ENCODE results near the gene GGT5.

Gene GGT5

GRCh38 chr22:24233816-24234215 lies 11.1 kb downstream of the GGT5 start:
- Histone ChIP-seq H3K4me1 (ENCODE audit: low read length) (peaks cover 2% of the 10 kb centered on the region; the same call in 1 of the 2 replicates), H3K36me3 (replicated peaks; ENCODE audit: low read depth, low read length) (no peaks in the 10 kb centered on the region), H2AFZ (ENCODE audit: low read depth, low read length) (no peak overlapping the region), H3K79me2 (ENCODE audit: low read length) (no peaks in the 10 kb centered on the region), H4K20me1 (ENCODE audit: insufficient read depth, low read length) (no peaks in the 10 kb centered on the region), H3K4me2 (ENCODE audit: low read length) (no peak overlapping the region), H3K27ac (ENCODE audit: low read length) (no peak overlapping the region), H3K9ac (ENCODE audit: low read length) (no peak overlapping the region), H3K9me3 (ENCODE audit: insufficient read depth, low read length) (no peaks in the 10 kb centered on the region), H3K4me3 (ENCODE audit: low read length) (no peak overlapping the region), H3K27me3 (ENCODE audit: low read depth, low read length) (no peaks in the 10 kb centered on the region)
- TF ChIP-seq EZH2phosphoT487 (IDR thresholded peaks at IDR 0.05; ENCODE audit: low read depth) (no peak), CTCF (IDR thresholded peaks at IDR 0.05; ENCODE audit: low read depth, low read length) (no peak)

DNA sequence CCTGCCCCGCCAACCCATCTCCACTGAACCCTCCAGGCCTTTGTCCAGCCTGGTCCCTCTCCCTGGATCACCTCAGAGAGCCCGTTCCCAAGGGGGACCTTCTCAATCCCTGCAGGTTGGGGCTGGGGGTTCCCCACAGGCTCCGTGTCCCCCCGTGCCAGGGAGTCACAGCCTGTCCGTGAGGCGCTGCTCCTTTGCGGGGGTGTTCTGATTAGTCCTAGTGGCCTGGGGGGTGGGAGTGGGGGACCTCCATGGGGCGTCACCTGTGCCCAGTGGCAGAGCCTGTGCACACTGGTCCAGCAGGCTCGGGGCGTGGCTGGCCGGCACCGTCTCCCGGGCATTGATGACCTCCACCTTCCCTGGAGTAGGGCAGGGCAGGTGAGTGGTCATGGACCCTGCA lies 11.6 kb downstream of the GGT5 start:
- no peaks in the 10 kb centered on the region for H3K79me2 ChIP-seq (ENCODE audit: low read length)
- H3K4me3 ChIP-seq (ENCODE audit: low read length), result no peak overlapping the region
- H3K36me3 ChIP-seq (replicated peaks; ENCODE audit: low read depth, low read length), result no peaks in the 10 kb centered on the region
- no peak for TF ChIP-seq EZH2phosphoT487 (IDR thresholded peaks at IDR 0.05; ENCODE audit: low read depth)
- no peak for TF ChIP-seq CTCF (IDR thresholded peaks at IDR 0.05; ENCODE audit: low read depth, low read length)
- H3K27ac ChIP-seq (ENCODE audit: low read length), result no peak overlapping the region
- no peaks in the 10 kb centered on the region for H3K27me3 ChIP-seq (ENCODE audit: low read depth, low read length)
- peaks cover 2% of the 10 kb centered on the region; the same call in 1 of the 2 replicates for H3K4me1 ChIP-seq (ENCODE audit: low read length)
- no peak overlapping the region for H3K9ac ChIP-seq (ENCODE audit: low read length)
- no peak overlapping the region for H2AFZ ChIP-seq (ENCODE audit: low read depth, low read length)
- no peak overlapping the region for H3K4me2 ChIP-seq (ENCODE audit: low read length)
- no peaks in the 10 kb centered on the region for H3K9me3 ChIP-seq (ENCODE audit: insufficient read depth, low read length)
- no peaks in the 10 kb centered on the region for H4K20me1 ChIP-seq (ENCODE audit: insufficient read depth, low read length)

DNA sequence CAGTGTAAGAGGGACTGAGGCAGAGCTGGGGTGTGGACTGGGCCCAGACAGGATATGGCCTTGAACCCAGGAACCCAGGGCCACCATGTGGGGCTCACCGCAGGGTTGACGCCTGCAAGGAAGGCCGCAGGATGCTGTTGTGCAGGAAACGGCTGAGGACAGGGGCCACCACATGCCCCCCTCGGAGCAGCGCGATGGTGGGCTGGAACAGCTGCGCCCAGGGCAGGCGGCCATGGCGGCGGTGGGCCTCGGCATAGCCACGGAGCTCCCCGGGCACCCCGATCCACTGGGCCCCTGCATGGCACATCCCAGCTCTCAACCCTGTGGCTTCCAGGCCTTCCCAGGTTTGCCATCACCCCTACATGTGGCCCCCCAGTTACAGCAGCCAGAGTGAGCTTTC lies 12.2 kb downstream of the GGT5 start:
- no peaks in the 10 kb centered on the region for H3K79me2 ChIP-seq (ENCODE audit: low read length)
- no peak overlapping the region for H2AFZ ChIP-seq (ENCODE audit: low read depth, low read length)
- no peak overlapping the region for H3K4me2 ChIP-seq (ENCODE audit: low read length)
- no peak overlapping the region for H3K9ac ChIP-seq (ENCODE audit: low read length)
- H3K9me3 ChIP-seq (ENCODE audit: insufficient read depth, low read length), result no peaks in the 10 kb centered on the region
- no peaks in the 10 kb centered on the region for H3K36me3 ChIP-seq (replicated peaks; ENCODE audit: low read depth, low read length)
- peaks cover 2% of the 10 kb centered on the region; the same call in 1 of the 2 replicates for H3K4me1 ChIP-seq (ENCODE audit: low read length)
- no peaks in the 10 kb centered on the region for H4K20me1 ChIP-seq (ENCODE audit: insufficient read depth, low read length)
- H3K4me3 ChIP-seq (ENCODE audit: low read length), result no peak overlapping the region
- TF ChIP-seq CTCF (IDR thresholded peaks at IDR 0.05; ENCODE audit: low read depth, low read length), result no peak
- no peak for TF ChIP-seq EZH2phosphoT487 (IDR thresholded peaks at IDR 0.05; ENCODE audit: low read depth)
- no peaks in the 10 kb centered on the region for H3K27me3 ChIP-seq (ENCODE audit: low read depth, low read length)
- H3K27ac ChIP-seq (ENCODE audit: low read length), result no peak overlapping the region

DNA sequence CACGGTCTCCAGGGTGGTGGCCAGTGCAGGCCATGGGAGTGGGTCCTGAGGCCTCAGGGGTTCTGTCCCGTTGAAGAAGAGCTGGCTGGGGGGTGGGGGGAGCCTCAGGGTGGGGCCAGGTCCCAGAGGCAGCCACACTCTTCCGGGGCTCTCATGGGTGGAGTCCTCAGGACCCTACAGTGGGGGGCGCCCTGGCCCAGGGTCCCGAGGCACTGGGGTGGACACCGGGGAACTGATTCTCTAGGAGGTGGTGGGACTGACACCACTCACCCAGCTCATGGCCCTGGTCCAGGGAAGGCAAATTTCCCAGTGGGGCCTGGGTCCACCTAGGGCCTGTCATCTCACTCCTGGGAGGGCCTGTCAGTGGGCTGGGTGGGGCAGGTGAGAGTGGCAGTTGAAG lies 12.8 kb downstream of the GGT5 start:
- Histone ChIP-seq H3K9me3 (ENCODE audit: insufficient read depth, low read length) (no peaks in the 10 kb centered on the region), H3K9ac (ENCODE audit: low read length) (no peak overlapping the region), H3K27me3 (ENCODE audit: low read depth, low read length) (no peaks in the 10 kb centered on the region), H3K27ac (ENCODE audit: low read length) (no peak overlapping the region), H3K79me2 (ENCODE audit: low read length) (no peaks in the 10 kb centered on the region), H2AFZ (ENCODE audit: low read depth, low read length) (no peak overlapping the region), H3K36me3 (replicated peaks; ENCODE audit: low read depth, low read length) (no peaks in the 10 kb centered on the region), H3K4me1 (ENCODE audit: low read length) (peaks cover 2% of the 10 kb centered on the region; the same call in 1 of the 2 replicates), H3K4me2 (ENCODE audit: low read length) (no peak overlapping the region), H3K4me3 (ENCODE audit: low read length) (no peak overlapping the region), H4K20me1 (ENCODE audit: insufficient read depth, low read length) (no peaks in the 10 kb centered on the region)
- TF ChIP-seq CTCF (IDR thresholded peaks at IDR 0.05; ENCODE audit: low read depth, low read length) (no peak), EZH2phosphoT487 (IDR thresholded peaks at IDR 0.05; ENCODE audit: low read depth) (no peak)

Data from OCI-LY3 (cell line).